Left lung (tissue), 10 donors: ENCODE data around the gene BDKRB2. TPM values are rescaled to one million over a fixed set of nuclear protein-coding genes. Genes with fewer than 3 reads are reported as not detected.

Source experiments
- ATAC-seq: fragments of 200-7000 bp; cut with Tn5 transposase; one replicate; pipeline ENCODE4 v1.9.1; 2020; ENCODE audit warnings: moderate library complexity
- DNase-seq, 4 donors: peaks; one replicate each; pipeline ENCODE4 v3.0.0-alpha.2; 2013 to 2020
- H3K27ac ChIP-seq, 2 donors: fragments of 200-600 bp; sonication (generic) in 1 of 2; one replicate each; pipeline versions ENCODE4 v1.5.0 to v1.8.0; 2020 to 2021
- H3K27me3 ChIP-seq, 2 donors: fragments of 200-600 bp; sonication (generic) in 1 of 2; one replicate each; pipeline versions ENCODE4 v1.5.0 to v1.8.0; 2020 to 2021
- H3K36me3 ChIP-seq, 2 donors: fragments of 200-600 bp; sonication (generic) in 1 of 2; one replicate each; pipeline versions ENCODE4 v1.5.0 to v1.8.0; 2020 to 2021
- H3K4me1 ChIP-seq, 2 donors: fragments of 200-600 bp; one replicate each; pipeline ENCODE4 v1.8.0; 2021
- H3K4me3 ChIP-seq, 2 donors: fragments of 200-600 bp; sonication (generic) in 1 of 2; one replicate each; pipeline versions ENCODE4 v1.5.0 to v1.8.0; 2020 to 2021; ENCODE audit warnings: mild to moderate bottlenecking in 1 of 2
- H3K9me3 ChIP-seq, 2 donors: fragments of 200-600 bp; sonication (generic) in 1 of 2; one replicate each; pipeline versions ENCODE4 v1.5.0 to v1.8.0; 2020 to 2021
- intact Hi-C, 2 donors: fragments of 100-400 bp; cut with DNase I; formaldehyde crosslinking; loops; one replicate each; pipeline versions ENCODE4 v1.11.2 to v1.14.2; 2022
- polyA plus RNA-seq, 6 donors: library from polyadenylated mRNA; unstranded; fragments of 120-200 nt; gene quantifications; one replicate each; pipeline ENCODE4 v1.2.1, GENCODE V29; 2013; ENCODE audit not compliant: insufficient read length in 6 of 6
- total RNA-seq, 2 donors: library from RNA; stranded (reverse); fragmentation: NEBNext Ultra II Directional; extraction: Animal tissue kit (Norgen Biotek cat#: 25700); gene quantifications; one replicate each; pipeline ENCODE4 v1.2.1, GENCODE V29; 2021
- TF ChIP-seq, protein P1 (sequence below), 2 donors: fragments of 200-600 bp; sonication (generic) in 1 of 2; IDR thresholded peaks; one replicate each; pipeline versions ENCODE4 v1.5.0 to v1.8.0; 2021; ENCODE audit warnings: antibody characterized with exemption in 2 of 2
- donor health status: DM: no; HTN: yes; CAD: no.
- donor health status: DM: no; HTN: no; CAD: no.

Gene BDKRB2
- total and polyA plus RNA-seq, 8 donors, result 0.80 to 1.9 (median 1.2) TPM

GRCh38 chr14:96160076-96160912, 44.3 kb upstream of the BDKRB2 start:
- ATAC-seq, result no peak
- intact Hi-C loops, result no loop called here
- Histone ChIP-seq H3K27me3 (no peaks in the 10 kb centered on the region), H3K4me3 (no peak overlapping the region), H3K36me3 (no peaks in the 10 kb centered on the region), H3K4me1 (no peaks in the 10 kb centered on the region), H3K27ac (no peak overlapping the region), H3K9me3 (no peaks in the 10 kb centered on the region)
- TF ChIP-seq, protein P1, sequence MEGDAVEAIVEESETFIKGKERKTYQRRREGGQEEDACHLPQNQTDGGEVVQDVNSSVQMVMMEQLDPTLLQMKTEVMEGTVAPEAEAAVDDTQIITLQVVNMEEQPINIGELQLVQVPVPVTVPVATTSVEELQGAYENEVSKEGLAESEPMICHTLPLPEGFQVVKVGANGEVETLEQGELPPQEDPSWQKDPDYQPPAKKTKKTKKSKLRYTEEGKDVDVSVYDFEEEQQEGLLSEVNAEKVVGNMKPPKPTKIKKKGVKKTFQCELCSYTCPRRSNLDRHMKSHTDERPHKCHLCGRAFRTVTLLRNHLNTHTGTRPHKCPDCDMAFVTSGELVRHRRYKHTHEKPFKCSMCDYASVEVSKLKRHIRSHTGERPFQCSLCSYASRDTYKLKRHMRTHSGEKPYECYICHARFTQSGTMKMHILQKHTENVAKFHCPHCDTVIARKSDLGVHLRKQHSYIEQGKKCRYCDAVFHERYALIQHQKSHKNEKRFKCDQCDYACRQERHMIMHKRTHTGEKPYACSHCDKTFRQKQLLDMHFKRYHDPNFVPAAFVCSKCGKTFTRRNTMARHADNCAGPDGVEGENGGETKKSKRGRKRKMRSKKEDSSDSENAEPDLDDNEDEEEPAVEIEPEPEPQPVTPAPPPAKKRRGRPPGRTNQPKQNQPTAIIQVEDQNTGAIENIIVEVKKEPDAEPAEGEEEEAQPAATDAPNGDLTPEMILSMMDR (IDR thresholded peaks at IDR 0.05), result no peak
- no peak for DNase-seq

GRCh38 chr14:96160913-96161310, 43.7 kb upstream of the BDKRB2 start:
- ATAC-seq, result no peak
- H3K36me3 ChIP-seq, result no peaks in the 10 kb centered on the region

DNA sequence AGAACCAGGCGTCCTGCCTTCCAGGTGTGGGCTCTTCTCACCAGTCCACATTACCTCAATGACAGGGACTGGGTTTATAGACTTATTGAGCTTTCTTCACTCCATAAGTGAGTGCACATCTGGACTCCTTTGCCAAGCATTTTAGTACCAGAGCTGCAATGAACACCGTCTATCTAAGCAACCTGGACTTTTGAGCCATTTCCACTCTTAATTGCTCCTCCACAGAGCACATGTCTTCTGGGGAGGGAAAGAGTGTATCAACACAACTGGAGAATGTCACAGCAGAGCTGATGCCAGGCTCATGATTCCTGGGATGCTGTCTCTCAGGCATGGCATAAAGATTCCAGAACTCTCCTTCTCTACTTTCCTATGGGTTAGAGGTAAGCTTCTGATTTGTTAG, 43.0 kb upstream of the BDKRB2 start:
- DNase-seq, result no peak
- H3K27ac ChIP-seq, result no peak overlapping the region
- no peaks in the 10 kb centered on the region for H3K27me3 ChIP-seq
- H3K9me3 ChIP-seq, result no peaks in the 10 kb centered on the region
- no peaks in the 10 kb centered on the region for H3K36me3 ChIP-seq
- intact Hi-C loops, result no loop called here
- H3K4me3 ChIP-seq, result no peak overlapping the region
- TF ChIP-seq, protein P1 (IDR thresholded peaks at IDR 0.05), result no peak
- no peak for ATAC-seq
- H3K4me1 ChIP-seq, result no peaks in the 10 kb centered on the region

More at GRCh38 chr14:96160913-96161310, 43.7 kb upstream of the BDKRB2 start:
- no peaks in the 10 kb centered on the region for H3K4me1 ChIP-seq
- no peaks in the 10 kb centered on the region for H3K27me3 ChIP-seq
- TF ChIP-seq, protein P1 (IDR thresholded peaks at IDR 0.05), result no peak
- no peak overlapping the region for H3K4me3 ChIP-seq
- intact Hi-C loops, result no loop called here
- no peaks in the 10 kb centered on the region for H3K9me3 ChIP-seq
- DNase-seq, result no peak
- H3K27ac ChIP-seq, result no peak overlapping the region

- Histone ChIP-seq H3K9me3 (no peaks in the 10 kb centered on the region), H3K36me3 (no peaks in the 10 kb centered on the region), H3K27ac (no peak overlapping the region), H3K4me3 (no peak overlapping the region), H3K27me3 (no peaks in the 10 kb centered on the region), H3K4me1 (no peaks in the 10 kb centered on the region)
- no peak for DNase-seq
- TF ChIP-seq, protein P1 (IDR thresholded peaks at IDR 0.05), result no peak
- no peak for ATAC-seq
- intact Hi-C loops, result no loop called here
Measured at GRCh38 chr14:96162265-96162664, 42.4 kb upstream of the BDKRB2 start.

GRCh38 chr14:96162741-96163140, 41.9 kb upstream of the BDKRB2 start:
- TF ChIP-seq, protein P1 (IDR thresholded peaks at IDR 0.05), result no peak
- H3K27ac ChIP-seq, result no peak overlapping the region
- no peaks in the 10 kb centered on the region for H3K27me3 ChIP-seq

More at GRCh38 chr14:96162741-96163140, 41.9 kb upstream of the BDKRB2 start:
- no peaks in the 10 kb centered on the region for H3K9me3 ChIP-seq
- no peaks in the 10 kb centered on the region for H3K4me1 ChIP-seq
- no peaks in the 10 kb centered on the region for H3K36me3 ChIP-seq
- no peak for ATAC-seq
- no peak for DNase-seq
- H3K4me3 ChIP-seq, result no peak overlapping the region
- intact Hi-C loops, result no loop called here
